ENCODE results near the gene CPT1A. TPM values are rescaled to one million over a fixed set of nuclear protein-coding genes. Genes with fewer than 3 reads are reported as not detected.
A peak's percentile ranks its signal among the peaks of the same experiment; 100 is the strongest.

CPT1A gene
- total and polyA plus RNA-seq, 10 of the 15 experiments (the other 5 are each of a cell fraction or from before 2014, with no cell fraction given): 1.1 to 17.5 (median 6.0) TPM

DNA sequence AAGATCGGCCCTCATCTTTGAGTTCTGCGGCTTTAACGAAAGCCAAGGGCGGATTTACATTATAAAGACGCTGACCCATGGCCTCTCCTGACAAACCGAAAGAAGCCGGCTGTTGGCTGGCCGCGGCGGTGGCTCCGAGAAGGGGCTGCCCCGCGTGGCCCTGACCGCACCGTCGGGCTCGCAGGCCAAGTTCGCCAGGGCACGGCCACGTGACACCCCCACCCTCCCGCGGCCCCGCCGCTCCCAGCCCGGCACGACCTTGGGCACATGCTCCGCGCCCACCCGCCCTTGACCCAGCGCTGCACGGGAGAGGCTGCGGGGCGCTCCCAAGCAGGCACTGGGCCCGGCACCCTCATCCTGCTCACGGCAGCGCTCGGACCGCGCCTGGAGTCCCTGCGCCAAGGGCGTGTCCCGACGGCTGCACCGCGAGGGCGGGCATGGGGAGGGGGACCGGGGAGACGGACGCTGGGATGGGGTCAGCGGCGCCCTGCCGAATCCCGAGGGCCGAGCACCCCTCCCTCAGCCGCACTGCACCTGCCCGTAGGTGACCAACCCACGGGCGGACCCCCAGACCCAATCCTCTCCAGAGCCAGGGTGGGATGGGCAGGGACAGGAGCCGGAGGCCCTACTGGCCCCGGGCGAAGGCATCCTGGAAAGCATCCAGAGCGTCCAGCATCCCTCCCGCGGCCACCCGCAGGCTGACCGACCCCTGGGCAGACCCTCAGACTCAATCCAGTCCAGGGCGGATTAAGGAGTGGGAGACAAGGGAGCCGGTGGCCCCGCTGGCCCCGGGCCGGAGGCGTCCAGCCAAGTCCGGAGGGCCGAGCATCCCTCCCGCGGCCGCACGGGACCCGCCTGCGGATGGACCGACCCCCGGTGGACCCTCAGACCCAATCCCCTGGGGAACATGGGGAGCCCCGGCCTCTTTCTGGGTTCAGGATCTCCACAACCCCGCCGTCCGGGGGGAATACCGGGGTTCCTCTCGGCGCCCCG lies 759 bp downstream of the CPT1A start:
- WGBS (ENCODE audit: insufficient coverage, insufficient replicate concordance, low lambda C conversion rate, missing lambda C conversion rate): 1% methylated on average over 53 of the region's 90 CpGs
- peak; percentile 32 for ATAC-seq
- peak overlapping the region; percentile 71; the same call in 1 of the 2 replicates for H3K9ac ChIP-seq (ENCODE audit: control insufficient read depth, insufficient read depth, low read length)
- H3K4me1 ChIP-seq (ENCODE audit: control insufficient read depth, insufficient read depth, low read length): peaks cover 33% of the 10 kb centered on the region
- H3K27me3 ChIP-seq (replicated peaks in 1 of 2; ENCODE audit: control insufficient read depth in 2 of 2, insufficient read depth in 2 of 2, low read length in 1 of 2): no peaks in the 10 kb centered on the region
- BruUV-seq (replicated peaks): no TSS peak
- RAD21 ChIA-PET (ENCODE audit: unreplicated experiment): no interaction called here
- no peak for DNase-seq (ENCODE audit: low read depth, low spot score)
- in situ Hi-C loops (cut with MboI) (no loop called here), intact Hi-C loops (cut with micrococcal nuclease; ENCODE audit: unreplicated experiment) (loop anchor here (2.0 to 10.0 kb wide), 5 partner anchors 62 to 456 kb away; partner anchors contain the start of genes IGHMBP2 and MRPL21)
- peak overlapping the region; percentile 62 for H3K4me3 ChIP-seq
- no peak for FAIRE-seq
- POLR2A ChIA-PET: no interaction called here
- H3K79me2 ChIP-seq (ENCODE audit: control insufficient read depth, insufficient read depth, low read length): peaks cover 10% of the 10 kb centered on the region
- CTCF ChIA-PET: interaction anchor here (1.1 kb wide), 1 partner anchor 11 kb away, joined by 3 read pairs; no protein-coding TSS in a partner anchor
- peak overlapping the region; percentile 56 for H2AFZ ChIP-seq (ENCODE audit: control insufficient read depth, low read depth, low read length)
- no peaks in the 10 kb centered on the region for H4K20me1 ChIP-seq (ENCODE audit: control insufficient read depth, insufficient read depth)
- SMC1A ChIA-PET (ENCODE audit: uncharacterized antibody, unreplicated experiment): no interaction called here
- H3K4me2 ChIP-seq (ENCODE audit: control insufficient read depth, insufficient read depth): peak overlapping the region; percentile 84
- H3K9me3 ChIP-seq (replicated peaks; ENCODE audit: control insufficient read depth, insufficient read depth, low read length): no peaks in the 10 kb centered on the region
- H3K27ac ChIP-seq (ENCODE audit: control insufficient read depth, insufficient read depth): peak overlapping the region; percentile 77
- H3K36me3 ChIP-seq (ENCODE audit: control insufficient read depth in 2 of 2, insufficient read depth in 2 of 2, low read length in 1 of 2): no peaks in the 10 kb centered on the region
- no peak for TF ChIP-seq POU2F2 (IDR thresholded peaks at IDR 0.05; ENCODE audit: borderline replicate concordance, low read depth, low read length)
- TF ChIP-seq TBL1XR1 (IDR thresholded peaks at IDR 0.05; ENCODE audit: low read depth, low read length): no peak
- TF ChIP-seq, protein P1, sequence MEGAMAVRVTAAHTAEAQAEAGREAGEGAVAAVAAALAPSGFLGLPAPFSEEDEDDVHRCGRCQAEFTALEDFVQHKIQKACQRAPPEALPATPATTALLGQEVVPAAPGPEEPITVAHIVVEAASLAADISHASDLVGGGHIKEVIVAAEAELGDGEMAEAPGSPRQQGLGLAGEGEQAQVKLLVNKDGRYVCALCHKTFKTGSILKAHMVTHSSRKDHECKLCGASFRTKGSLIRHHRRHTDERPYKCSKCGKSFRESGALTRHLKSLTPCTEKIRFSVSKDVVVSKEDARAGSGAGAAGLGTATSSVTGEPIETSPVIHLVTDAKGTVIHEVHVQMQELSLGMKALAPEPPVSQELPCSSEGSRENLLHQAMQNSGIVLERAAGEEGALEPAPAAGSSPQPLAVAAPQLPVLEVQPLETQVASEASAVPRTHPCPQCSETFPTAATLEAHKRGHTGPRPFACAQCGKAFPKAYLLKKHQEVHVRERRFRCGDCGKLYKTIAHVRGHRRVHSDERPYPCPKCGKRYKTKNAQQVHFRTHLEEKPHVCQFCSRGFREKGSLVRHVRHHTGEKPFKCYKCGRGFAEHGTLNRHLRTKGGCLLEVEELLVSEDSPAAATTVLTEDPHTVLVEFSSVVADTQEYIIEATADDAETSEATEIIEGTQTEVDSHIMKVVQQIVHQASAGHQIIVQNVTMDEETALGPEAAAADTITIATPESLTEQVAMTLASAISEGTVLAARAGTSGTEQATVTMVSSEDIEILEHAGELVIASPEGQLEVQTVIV (IDR thresholded peaks at IDR 0.05; ENCODE audit: borderline replicate concordance, partially characterized antibody): no peak
- no peak for TF ChIP-seq WRNIP1 (IDR thresholded peaks at IDR 0.05; ENCODE audit: borderline replicate concordance, low read depth, low read length)
- no peak for TF ChIP-seq ZNF274 (IDR thresholded peaks at IDR 0.05; ENCODE audit: insufficient read depth, insufficient read length)
- TF ChIP-seq, protein P2, sequence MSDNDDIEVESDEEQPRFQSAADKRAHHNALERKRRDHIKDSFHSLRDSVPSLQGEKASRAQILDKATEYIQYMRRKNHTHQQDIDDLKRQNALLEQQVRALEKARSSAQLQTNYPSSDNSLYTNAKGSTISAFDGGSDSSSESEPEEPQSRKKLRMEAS (IDR thresholded peaks at IDR 0.05; ENCODE audit: low read depth, low read length): no peak
- no peak for TF ChIP-seq RFX5 (IDR thresholded peaks at IDR 0.05; ENCODE audit: low read depth, low read length)
- no peak for TF ChIP-seq GATAD2B (conservative IDR thresholded peaks at IDR 0.05; ENCODE audit: low read depth)
- TF ChIP-seq ZBED1 (IDR thresholded peaks at IDR 0.05; ENCODE audit: borderline replicate concordance): no peak
- no peak for TF ChIP-seq FOXM1 (IDR thresholded peaks at IDR 0.05; ENCODE audit: low read depth, low read length)
- TF ChIP-seq, protein P3, sequence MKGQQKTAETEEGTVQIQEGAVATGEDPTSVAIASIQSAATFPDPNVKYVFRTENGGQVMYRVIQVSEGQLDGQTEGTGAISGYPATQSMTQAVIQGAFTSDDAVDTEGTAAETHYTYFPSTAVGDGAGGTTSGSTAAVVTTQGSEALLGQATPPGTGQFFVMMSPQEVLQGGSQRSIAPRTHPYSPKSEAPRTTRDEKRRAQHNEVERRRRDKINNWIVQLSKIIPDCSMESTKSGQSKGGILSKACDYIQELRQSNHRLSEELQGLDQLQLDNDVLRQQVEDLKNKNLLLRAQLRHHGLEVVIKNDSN (IDR thresholded peaks at IDR 0.05; ENCODE audit: borderline replicate concordance, extremely low read length, insufficient read depth, low read depth, low read length): peak; percentile 79
- no peak for TF ChIP-seq CHD2 (IDR thresholded peaks at IDR 0.05; ENCODE audit: borderline replicate concordance, low read depth, low read length)
- TF ChIP-seq, protein P4, sequence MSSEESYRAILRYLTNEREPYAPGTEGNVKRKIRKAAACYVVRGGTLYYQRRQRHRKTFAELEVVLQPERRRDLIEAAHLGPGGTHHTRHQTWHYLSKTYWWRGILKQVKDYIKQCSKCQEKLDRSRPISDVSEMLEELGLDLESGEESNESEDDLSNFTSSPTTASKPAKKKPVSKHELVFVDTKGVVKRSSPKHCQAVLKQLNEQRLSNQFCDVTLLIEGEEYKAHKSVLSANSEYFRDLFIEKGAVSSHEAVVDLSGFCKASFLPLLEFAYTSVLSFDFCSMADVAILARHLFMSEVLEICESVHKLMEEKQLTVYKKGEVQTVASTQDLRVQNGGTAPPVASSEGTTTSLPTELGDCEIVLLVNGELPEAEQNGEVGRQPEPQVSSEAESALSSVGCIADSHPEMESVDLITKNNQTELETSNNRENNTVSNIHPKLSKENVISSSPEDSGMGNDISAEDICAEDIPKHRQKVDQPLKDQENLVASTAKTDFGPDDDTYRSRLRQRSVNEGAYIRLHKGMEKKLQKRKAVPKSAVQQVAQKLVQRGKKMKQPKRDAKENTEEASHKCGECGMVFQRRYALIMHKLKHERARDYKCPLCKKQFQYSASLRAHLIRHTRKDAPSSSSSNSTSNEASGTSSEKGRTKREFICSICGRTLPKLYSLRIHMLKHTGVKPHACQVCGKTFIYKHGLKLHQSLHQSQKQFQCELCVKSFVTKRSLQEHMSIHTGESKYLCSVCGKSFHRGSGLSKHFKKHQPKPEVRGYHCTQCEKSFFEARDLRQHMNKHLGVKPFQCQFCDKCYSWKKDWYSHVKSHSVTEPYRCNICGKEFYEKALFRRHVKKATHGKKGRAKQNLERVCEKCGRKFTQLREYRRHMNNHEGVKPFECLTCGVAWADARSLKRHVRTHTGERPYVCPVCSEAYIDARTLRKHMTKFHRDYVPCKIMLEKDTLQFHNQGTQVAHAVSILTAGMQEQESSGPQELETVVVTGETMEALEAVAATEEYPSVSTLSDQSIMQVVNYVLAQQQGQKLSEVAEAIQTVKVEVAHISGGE (CRISPR knock-in tag; IDR thresholded peaks at IDR 0.05): no peak
- no peak for TF ChIP-seq HCFC1 (IDR thresholded peaks at IDR 0.05; ENCODE audit: low read length)
- TF ChIP-seq FOS (IDR thresholded peaks at IDR 0.05; ENCODE audit: borderline replicate concordance, extremely low read depth, insufficient read length): no peak
